GM18873 (cell line): ENCODE results near the gene ACTR1B.
"Not testable (repeated sequence)": the region's sequence is repeated elsewhere in the genome, so short reads cannot be mapped to it uniquely, and the experiment has no call there.

Experiments used
- ATAC-seq: cut with Tn5 transposase; IDR thresholded peaks from one replicate; pipeline ENCODE4 v1.9.1; 2021; ENCODE audit warnings: mild to moderate bottlenecking, moderate library complexity, moderate number of reproducible peaks; ENCODE audit not compliant: unreplicated experiment, low FRiP score

The ACTR1B gene

GRCh38 chr2:97620492-97620891, 43.4 kb downstream of the ACTR1B start:
- not testable (repeated sequence) for ATAC-seq

- not testable (repeated sequence) for ATAC-seq
Observed at GRCh38 chr2:97618939-97619827, 44.7 kb downstream of the ACTR1B start.

- ATAC-seq = no peak
Observed at GRCh38 chr2:97617911-97618310, 45.9 kb downstream of the ACTR1B start.

- ATAC-seq = not testable (repeated sequence)
Observed at GRCh38 chr2:97615746-97616145, 48.1 kb downstream of the ACTR1B start.

GRCh38 chr2:97611895-97612294, 51.9 kb downstream of the ACTR1B start:
- not testable (repeated sequence) for ATAC-seq

GRCh38 chr2:97608745-97609144, 55.1 kb downstream of the ACTR1B start:
- not testable (repeated sequence) for ATAC-seq
